ENCODE data around the gene EDN2. TPM values are rescaled to one million over a fixed set of nuclear protein-coding genes. Genes with fewer than 3 reads are reported as not detected.
A peak's percentile ranks its signal among the peaks of the same experiment; 100 is the strongest.

Gene EDN2
- total RNA-seq, 4 donors from 2014 or later: not detected

GRCh38 chr1:41507110-41507720 is 22.7 kb upstream of the EDN2 start:
- ATAC-seq: no peak
- H3K27me3 ChIP-seq: no peaks in the 10 kb centered on the region
- H3K36me3 ChIP-seq: no peaks in the 10 kb centered on the region
- no peaks in the 10 kb centered on the region for H3K9me3 ChIP-seq
- peaks cover 6 to 8% of the 10 kb centered on the region in 2 donors for H3K4me1 ChIP-seq
- intact Hi-C loops (cut with DNase I; ENCODE audit: low total_unique reads) (no loop called here), in situ Hi-C loops (cut with MboI; ENCODE audit: low sequenced_read_pairs in 4 of 4) (no loop called here)
- no peak overlapping the region for H3K4me3 ChIP-seq
- no peak for DNase-seq
- no peak for TF ChIP-seq CTCF (IDR thresholded peaks at IDR 0.05 in 4 of 5, conservative IDR thresholded peaks at IDR 0.05 in 1 of 5)
- no peak overlapping the region for H3K27ac ChIP-seq

GRCh38 chr1:41504114-41505035 is 19.9 kb upstream of the EDN2 start:
- peak overlapping the region in 2 of 4 donors; percentile 89 to 92 for H3K27ac ChIP-seq
- intact Hi-C loops (cut with DNase I; ENCODE audit: low total_unique reads): no loop called here

GRCh38 chr1:41503538-41504113 is 19.1 kb upstream of the EDN2 start:
- Histone ChIP-seq H3K4me3 (no peak overlapping the region), H3K36me3 (no peaks in the 10 kb centered on the region), H3K27ac (peak overlapping the region; percentile 88 to 93 (median 90)), H3K9me3 (no peaks in the 10 kb centered on the region), H3K27me3 (no peaks in the 10 kb centered on the region), H3K4me1 (peaks cover 37 to 39% of the 10 kb centered on the region in 2 donors)
- intact Hi-C loops (cut with DNase I; ENCODE audit: low total_unique reads): no loop called here
- DNase-seq (no peak), ATAC-seq (no peak)
- TF ChIP-seq CTCF (IDR thresholded peaks at IDR 0.05 in 4 of 5, conservative IDR thresholded peaks at IDR 0.05 in 1 of 5) (no peak), POLR2A (IDR thresholded peaks at IDR 0.05) (no peak)
- in situ Hi-C loops (cut with MboI; ENCODE audit: low sequenced_read_pairs in 4 of 4): no loop called here

More at GRCh38 chr1:41504114-41505035, 19.9 kb upstream of the EDN2 start:
- H3K27me3 ChIP-seq: no peaks in the 10 kb centered on the region
- no peak overlapping the region for H3K4me3 ChIP-seq
- in situ Hi-C loops (cut with MboI; ENCODE audit: low sequenced_read_pairs in 4 of 4): no loop called here
- H3K9me3 ChIP-seq: no peaks in the 10 kb centered on the region
- ATAC-seq: no peak
- H3K36me3 ChIP-seq: no peaks in the 10 kb centered on the region
- TF ChIP-seq POLR2A (IDR thresholded peaks at IDR 0.05) (no peak), CTCF (IDR thresholded peaks at IDR 0.05 in 4 of 5, conservative IDR thresholded peaks at IDR 0.05 in 1 of 5) (no peak)
- DNase-seq: peak in 1 of 2 donors; percentile 58
- H3K4me1 ChIP-seq: peaks cover 29 to 31% of the 10 kb centered on the region in 2 donors

GRCh38 chr1:41502912-41503311 is 18.4 kb upstream of the EDN2 start:
- H3K4me3 ChIP-seq: no peak overlapping the region
- no peaks in the 10 kb centered on the region for H3K27me3 ChIP-seq
- peaks cover 44 to 46% of the 10 kb centered on the region in 2 donors for H3K4me1 ChIP-seq
- intact Hi-C loops (cut with DNase I; ENCODE audit: low total_unique reads): no loop called here
- ATAC-seq: no peak
- no peak for DNase-seq
- no peaks in the 10 kb centered on the region for H3K36me3 ChIP-seq
- TF ChIP-seq POLR2A (IDR thresholded peaks at IDR 0.05) (no peak), CTCF (IDR thresholded peaks at IDR 0.05 in 4 of 5, conservative IDR thresholded peaks at IDR 0.05 in 1 of 5) (no peak)
- H3K9me3 ChIP-seq: no peaks in the 10 kb centered on the region
- H3K27ac ChIP-seq: peak overlapping the region; percentile 88 to 93 (median 90)
- in situ Hi-C loops (cut with MboI; ENCODE audit: low sequenced_read_pairs in 4 of 4): no loop called here
